ENCODE measurements around the gene AP2M1.
"Not testable (repeated sequence)": the region's sequence is repeated elsewhere in the genome, so short reads cannot be mapped to it uniquely, and the experiment has no call there.

AP2M1 gene

DNA sequence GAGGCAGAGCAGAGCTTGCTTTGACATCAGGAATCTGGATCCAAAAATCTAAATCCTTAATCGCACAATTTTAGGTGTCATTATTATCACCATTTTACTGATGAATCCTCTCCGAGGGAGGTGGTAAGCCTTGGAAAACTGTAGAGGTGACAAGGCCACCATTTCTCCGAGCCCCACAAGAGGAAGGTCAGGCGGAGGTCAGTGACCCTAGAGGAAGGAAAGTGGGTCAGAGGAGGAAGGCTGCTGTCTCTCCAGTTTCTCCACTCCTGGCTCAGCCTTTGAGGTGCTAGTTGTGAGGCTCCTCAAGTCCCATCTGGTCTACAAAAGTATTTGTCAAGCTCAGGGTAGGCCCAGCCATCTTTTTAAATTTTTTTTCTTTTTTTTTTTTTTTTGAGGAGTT, 16.3 kb upstream of the AP2M1 start:
- DNase-seq: no peak

- DNase-seq: no peak
These were observed 14.2 kb upstream of the AP2M1 start for GRCh38 chr3:184160456-184160855.

GRCh38 chr3:184162571-184163070, 12.0 kb upstream of the AP2M1 start:
- DNase-seq: not testable (repeated sequence)

GRCh38 chr3:184164648-184165330, 9.9 kb upstream of the AP2M1 start:
- DNase-seq: no peak

GRCh38 chr3:184165543-184165942, 9.1 kb upstream of the AP2M1 start:
- DNase-seq: no peak

DNA sequence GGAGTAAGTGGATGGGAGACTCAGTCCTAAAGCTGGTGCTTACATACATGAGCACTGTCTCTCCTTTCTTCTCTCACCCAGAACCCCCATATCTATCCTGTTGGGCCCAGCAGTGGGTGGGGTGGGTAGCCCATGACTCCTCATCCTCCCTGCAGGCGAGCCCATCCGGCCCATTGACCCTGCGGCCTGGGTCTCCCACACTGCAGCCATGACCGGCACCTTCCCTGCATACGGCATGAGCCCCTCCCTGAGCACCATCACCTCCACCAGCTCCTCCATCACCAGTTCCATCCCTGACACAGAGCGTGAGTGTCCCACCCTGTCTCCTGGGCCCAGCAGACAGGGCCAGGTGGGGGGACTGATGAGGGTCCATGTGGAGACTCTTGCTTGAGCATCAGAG, 8.0 kb upstream of the AP2M1 start:
- no peak for DNase-seq

DNA sequence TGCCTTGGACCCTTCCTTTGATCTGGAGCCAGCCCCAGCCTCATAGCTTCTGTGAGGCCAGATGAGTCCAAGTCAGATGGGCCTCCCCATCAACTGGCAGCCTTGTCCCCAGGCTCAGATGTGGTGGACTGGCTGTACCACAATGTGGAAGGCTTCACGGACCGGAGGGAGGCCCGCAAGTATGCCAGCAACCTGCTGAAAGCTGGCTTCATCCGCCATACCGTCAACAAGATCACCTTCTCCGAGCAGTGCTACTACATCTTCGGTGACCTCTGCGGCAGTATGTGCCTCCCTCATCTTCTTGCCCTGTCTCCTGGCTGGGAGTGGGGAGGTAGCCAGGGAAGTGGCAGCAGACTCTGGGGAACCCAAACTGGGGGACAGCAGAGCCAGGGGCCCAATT, 6.9 kb upstream of the AP2M1 start:
- no peak for DNase-seq

- DNase-seq: no peak
These were observed 6.1 kb upstream of the AP2M1 start for GRCh38 chr3:184168363-184169120.

DNA sequence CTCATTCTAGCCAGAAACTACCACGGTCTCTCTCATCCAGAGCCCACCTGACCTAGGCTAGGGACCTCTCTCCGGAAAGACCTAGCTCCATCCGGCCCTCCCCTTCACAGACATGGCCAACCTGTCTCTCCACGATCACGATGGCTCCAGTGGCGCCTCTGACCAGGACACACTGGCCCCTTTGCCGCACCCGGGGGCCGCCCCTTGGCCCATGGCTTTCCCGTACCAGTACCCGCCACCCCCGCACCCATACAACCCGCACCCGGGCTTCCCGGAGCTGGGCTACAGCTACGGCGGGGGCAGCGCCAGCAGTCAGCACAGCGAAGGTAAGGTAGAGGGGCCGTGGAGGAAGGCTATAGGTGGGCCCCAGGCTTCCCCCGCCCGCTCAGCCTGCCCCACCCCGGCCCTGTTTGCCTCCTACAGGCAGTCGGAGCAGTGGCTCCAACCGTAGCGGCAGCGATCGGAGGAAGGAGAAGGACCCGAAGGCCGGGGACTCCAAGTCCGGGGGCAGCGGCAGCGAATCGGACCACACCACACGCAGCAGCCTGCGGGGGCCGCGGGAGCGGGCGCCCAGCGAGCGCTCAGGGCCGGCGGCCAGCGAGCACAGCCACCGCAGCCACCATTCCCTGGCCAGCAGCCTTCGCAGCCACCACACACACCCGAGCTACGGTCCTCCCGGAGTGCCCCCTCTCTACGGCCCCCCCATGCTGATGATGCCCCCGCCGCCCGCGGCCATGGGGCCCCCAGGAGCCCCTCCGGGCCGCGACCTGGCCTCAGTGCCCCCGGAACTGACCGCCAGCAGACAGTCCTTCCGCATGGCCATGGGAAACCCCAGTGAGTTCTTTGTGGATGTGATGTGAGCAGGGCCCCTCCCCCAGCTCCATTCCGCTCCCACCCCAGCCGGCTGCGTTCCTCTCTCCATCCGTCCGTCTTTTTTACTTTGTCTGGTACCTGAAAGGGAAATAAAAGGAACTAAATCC, 4.5 kb upstream of the AP2M1 start:
- DNase-seq: no peak

- DNase-seq: no peak
These were observed 3.1 kb upstream of the AP2M1 start for GRCh38 chr3:184171562-184171961.

DNA sequence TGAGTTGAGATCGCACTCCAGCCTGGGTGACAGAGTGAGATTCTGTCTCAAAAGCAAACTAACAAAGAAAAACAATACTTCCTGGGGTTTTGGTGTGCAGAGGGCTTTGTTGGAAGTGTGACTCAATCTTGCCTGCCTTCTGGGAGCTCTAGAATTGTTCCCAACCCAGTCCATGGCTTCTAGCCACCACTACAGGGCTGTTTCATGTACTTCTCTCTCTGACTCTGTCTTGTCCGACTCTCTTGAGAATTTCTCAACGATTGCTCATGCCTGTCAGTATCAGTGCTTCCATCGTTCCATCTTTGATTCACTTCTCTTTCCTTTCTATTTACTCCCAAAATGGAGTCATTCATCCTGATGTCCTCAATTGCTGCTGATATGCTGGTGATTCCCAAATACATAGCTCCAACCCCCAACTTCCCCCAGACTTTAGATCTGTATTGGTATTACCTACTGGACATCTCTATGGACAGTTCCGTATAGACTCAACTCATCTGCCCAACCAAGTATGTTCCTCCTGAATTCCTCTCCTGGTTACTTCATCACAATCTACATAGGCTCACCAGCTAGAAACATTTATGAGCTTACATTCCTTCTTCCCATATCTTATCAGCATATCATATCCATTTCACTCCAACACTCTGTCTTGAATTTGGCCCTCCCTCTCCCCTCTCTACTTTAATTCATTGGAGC, 1.8 kb upstream of the AP2M1 start:
- no peak for DNase-seq

- no peak for DNase-seq
These were observed 1.3 kb upstream of the AP2M1 start for GRCh38 chr3:184173374-184173722.

DNA sequence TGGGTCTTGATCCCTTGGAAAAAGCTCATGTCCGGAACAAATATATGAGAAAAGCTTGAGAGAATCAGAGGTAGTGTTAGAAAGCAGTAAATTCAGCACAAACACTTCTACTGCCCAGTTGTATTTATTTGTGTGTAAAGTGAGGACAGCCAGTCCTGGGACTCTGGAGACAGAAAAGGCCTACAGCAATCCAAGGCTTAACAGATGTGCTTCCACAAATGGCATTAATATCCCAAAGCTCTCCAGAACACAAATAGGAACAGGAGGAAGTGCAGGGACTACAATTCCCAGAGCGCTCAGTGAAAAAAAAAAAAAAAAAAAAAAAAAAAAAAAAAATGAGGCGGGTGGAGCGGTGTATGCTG, 390 bp upstream of the AP2M1 start:
- DNase-seq: no peak

GRCh38 chr3:184175506-184175905, 851 bp downstream of the AP2M1 start:
- no peak for DNase-seq

- no peak for DNase-seq
These were observed 1.3 kb downstream of the AP2M1 start for GRCh38 chr3:184175981-184176376.

DNA sequence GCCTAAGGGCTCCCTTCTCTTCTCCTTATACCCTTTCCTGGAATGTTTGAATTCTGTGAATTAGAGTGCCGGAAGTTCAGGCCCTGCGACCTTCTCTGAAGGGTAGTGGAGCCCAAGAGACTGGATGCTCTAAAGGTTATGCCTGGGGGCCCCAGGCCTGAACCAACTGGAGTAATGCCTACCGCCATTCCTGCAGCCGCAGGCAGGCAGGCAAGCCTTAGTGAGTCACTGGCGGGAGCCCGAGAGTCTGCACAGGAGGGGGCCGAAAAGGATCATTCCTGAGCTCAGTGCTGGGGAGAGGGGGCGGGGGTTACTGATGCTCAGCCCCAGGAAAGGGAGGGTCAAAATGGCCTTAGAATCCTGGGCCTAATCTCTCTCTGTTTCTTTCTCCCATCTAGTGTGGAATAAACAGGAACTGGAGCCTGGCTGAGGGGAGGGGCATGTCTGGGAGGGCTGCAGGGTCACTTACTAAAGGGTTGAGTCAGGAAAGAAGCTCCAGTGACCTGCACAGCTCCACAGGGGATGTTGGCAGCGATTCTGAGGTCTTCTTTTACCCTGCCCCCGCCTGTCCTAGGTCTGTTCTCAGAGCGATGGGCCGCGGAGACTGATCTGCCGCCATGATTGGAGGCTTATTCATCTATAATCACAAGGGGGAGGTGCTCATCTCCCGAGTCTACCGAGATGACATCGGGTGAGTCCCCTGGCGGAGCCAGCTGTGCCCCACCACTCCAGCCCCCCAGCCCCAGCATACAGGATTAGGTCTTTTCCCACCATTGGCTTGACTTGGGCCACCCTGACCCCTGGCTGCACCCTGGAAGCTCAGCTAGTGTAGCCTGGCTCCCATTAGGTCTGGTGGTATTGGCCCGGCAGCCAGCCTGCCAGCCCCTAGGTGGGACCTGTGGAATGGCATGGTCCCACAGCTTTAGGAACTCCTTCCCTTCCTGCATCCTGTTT, 2.0 kb downstream of the AP2M1 start:
- DNase-seq: no peak

- DNase-seq: no peak
These were observed 2.7 kb downstream of the AP2M1 start for GRCh38 chr3:184177331-184177731.

DNA sequence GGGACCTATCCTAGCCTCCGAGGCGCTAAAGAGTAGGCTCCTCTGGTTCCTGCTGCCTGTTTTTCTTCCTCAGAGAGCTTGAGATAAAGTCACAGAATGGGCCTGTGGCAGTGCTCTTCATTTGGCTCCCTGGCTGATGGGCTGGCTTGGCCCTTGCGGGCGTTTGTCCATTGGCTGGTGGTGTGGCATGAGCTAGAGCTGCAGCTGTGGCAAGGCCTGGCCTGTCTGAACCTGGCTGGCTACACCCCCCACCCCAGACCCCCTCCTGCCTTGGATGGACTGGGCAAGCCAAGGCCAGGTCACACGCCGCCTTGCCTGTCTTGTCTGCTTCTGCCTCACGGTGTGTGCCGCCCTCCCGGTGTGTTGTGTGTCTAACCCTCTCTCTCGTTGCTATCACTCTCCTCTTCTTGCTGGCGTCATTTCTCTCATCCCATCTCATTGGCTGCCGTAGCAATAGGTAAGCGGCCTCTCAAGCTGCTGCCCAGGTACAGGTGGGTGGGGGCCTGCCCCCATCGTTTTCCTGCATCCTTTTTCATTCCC, 3.2 kb downstream of the AP2M1 start:
- DNase-seq: no peak

- DNase-seq: no peak
These were observed 4.0 kb downstream of the AP2M1 start for GRCh38 chr3:184178521-184179138.

DNA sequence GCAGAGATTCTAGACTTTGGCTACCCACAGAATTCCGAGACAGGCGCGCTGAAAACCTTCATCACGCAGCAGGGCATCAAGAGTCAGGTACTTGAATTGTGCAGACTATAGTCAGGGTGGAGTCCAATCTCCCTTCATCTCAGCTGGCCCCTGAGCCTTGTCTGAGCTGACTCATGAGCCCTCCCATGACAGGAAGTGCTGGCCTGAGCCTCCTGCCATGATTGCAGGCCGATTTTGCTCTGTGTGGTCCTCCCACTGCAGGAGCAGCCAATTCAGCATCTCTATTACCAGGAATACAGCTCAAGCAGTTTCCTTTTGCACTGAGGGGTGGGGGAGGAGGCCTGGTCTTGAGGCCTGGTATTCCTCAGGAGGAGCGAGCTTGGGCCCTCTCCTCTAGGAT, 5.5 kb downstream of the AP2M1 start:
- DNase-seq: no peak

DNA sequence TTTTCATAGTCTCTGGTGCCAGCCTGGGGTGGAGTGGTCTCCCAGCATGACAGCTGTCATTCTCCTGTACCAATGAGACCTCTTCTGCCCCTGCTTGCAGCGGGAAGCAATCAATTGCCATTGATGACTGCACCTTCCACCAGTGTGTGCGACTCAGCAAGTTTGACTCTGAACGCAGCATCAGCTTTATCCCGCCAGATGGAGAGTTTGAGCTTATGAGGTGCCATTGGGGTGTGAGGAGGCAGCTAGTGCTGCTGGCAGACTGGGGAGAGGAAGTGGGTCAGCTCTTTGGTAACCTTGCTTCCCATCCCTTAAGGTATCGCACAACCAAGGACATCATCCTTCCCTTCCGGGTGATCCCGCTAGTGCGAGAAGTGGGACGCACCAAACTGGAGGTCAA, 6.9 kb downstream of the AP2M1 start:
- DNase-seq: no peak

Data from stimulated activated CD8-positive, alpha-beta memory T cell treated with anti-CD3 and anti-CD28 coated beads, Interleukin-4, amount 100 ng/mL, for 48 hours (primary cell).